A549 (cell line): ENCODE results near the gene ZNF831.

Experiments used
- EP300 ChIP-seq, 2 experiments: fragments of >200 bp; sonication (Bioruptor Twin); formaldehyde crosslinking; IDR thresholded peaks; 2 replicates in 1 of 2; 3 replicates in 1 of 2; pipeline ENCODE4 v1.6.1; 2016 to 2017
- GATA3 ChIP-seq: IDR thresholded peaks from 2 replicates; pipeline ENCODE4 v1.6.1; 2012; ENCODE audit warnings: borderline replicate concordance
- MYC ChIP-seq: IDR thresholded peaks from 2 replicates; pipeline ENCODE4 v1.6.1; 2012; ENCODE audit warnings: mild to moderate bottlenecking, inconsistent platforms, low read length, improper control_type of control experiment, borderline replicate concordance
- PBX3 ChIP-seq: IDR thresholded peaks from 2 replicates; pipeline ENCODE4 v1.6.1; 2012
- POLR2A ChIP-seq: IDR thresholded peaks from 2 replicates; pipeline ENCODE4 v1.6.1; 2012; ENCODE audit warnings: mild to moderate bottlenecking, low read length
- RNF2 ChIP-seq: fragments of 200-600 bp; sonication (generic); IDR thresholded peaks from 2 replicates; pipeline ENCODE4 v1.6.1; 2016; ENCODE audit warnings: low read depth, mild to moderate bottlenecking, antibody characterized with exemption, moderate library complexity, borderline replicate concordance
- SMC3 ChIP-seq: fragments of >200 bp; sonication (Bioruptor Twin); formaldehyde crosslinking; IDR thresholded peaks from 3 replicates; pipeline ENCODE4 v1.6.1; 2018; ENCODE audit warnings: inconsistent platforms
- TF ChIP-seq, protein P1 (sequence below): fragments of >200 bp; sonication (Bioruptor Twin); formaldehyde crosslinking; IDR thresholded peaks from 3 replicates; pipeline ENCODE4 v1.5.1; 2016
- TF ChIP-seq, protein P2 (sequence below): fragments of 150-350 bp; IDR thresholded peaks from 2 replicates; pipeline ENCODE4 v1.6.1; 2014; ENCODE audit warnings: low read depth, mild to moderate bottlenecking, low read length

DNA sequence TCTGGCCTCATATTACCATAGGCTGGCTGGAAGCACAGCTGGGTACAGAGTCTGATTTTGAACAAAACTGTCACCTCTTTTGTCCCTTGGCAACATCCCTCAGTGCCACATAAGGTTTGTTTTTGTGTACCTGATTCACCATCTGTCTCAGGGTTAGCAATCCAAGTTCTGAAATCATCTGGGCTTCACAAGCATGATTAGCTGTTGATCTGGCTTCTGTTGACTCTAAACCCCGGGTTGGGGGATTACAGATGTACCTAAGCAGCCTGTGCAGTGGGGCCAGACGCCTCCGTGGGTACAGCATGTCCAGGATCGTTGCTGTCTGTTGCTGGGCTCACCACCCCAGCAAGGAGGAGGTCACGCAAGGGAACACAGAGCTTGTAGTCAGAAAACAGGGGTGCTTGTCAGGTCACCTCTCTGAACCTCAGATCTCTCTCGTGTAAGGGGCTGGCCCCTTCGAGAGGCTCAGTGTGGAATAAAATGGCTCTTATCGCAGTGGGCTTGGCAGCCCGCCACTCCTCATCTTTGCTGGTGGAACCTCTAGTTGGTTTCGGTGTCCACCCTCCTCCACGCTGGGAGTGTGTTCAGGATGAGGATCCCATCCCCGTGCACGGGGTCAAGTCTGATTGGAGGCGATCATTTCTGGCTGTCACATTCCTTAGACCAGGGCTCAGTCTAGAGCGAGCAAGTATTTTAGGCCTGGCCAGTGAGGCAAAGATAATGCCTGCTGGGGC is 39.2 kb upstream of the ZNF831 start:
- TF ChIP-seq, protein P1, sequence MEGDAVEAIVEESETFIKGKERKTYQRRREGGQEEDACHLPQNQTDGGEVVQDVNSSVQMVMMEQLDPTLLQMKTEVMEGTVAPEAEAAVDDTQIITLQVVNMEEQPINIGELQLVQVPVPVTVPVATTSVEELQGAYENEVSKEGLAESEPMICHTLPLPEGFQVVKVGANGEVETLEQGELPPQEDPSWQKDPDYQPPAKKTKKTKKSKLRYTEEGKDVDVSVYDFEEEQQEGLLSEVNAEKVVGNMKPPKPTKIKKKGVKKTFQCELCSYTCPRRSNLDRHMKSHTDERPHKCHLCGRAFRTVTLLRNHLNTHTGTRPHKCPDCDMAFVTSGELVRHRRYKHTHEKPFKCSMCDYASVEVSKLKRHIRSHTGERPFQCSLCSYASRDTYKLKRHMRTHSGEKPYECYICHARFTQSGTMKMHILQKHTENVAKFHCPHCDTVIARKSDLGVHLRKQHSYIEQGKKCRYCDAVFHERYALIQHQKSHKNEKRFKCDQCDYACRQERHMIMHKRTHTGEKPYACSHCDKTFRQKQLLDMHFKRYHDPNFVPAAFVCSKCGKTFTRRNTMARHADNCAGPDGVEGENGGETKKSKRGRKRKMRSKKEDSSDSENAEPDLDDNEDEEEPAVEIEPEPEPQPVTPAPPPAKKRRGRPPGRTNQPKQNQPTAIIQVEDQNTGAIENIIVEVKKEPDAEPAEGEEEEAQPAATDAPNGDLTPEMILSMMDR = no peak
- TF ChIP-seq PBX3 = no peak
- TF ChIP-seq, protein P2, sequence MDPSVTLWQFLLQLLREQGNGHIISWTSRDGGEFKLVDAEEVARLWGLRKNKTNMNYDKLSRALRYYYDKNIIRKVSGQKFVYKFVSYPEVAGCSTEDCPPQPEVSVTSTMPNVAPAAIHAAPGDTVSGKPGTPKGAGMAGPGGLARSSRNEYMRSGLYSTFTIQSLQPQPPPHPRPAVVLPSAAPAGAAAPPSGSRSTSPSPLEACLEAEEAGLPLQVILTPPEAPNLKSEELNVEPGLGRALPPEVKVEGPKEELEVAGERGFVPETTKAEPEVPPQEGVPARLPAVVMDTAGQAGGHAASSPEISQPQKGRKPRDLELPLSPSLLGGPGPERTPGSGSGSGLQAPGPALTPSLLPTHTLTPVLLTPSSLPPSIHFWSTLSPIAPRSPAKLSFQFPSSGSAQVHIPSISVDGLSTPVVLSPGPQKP = no peak
- TF ChIP-seq POLR2A = no peak
- no peak for TF ChIP-seq MYC
- TF ChIP-seq GATA3 = no peak
- TF ChIP-seq EP300 (IDR thresholded peaks at IDR 0.05) = no peak
- no peak for TF ChIP-seq RNF2
- no peak for TF ChIP-seq SMC3
